IMR-90 (cell line): Measurements from ENCODE around the gene NEAT1.

ENCODE experiments used
- CTCF ChIP-seq: conservative IDR thresholded peaks from 2 replicates; pipeline ENCODE4 v1.5.1; 2012; ENCODE audit warnings: mild to moderate bottlenecking, low read depth, low read length, improper control_type of control experiment
- MXI1 ChIP-seq: IDR thresholded peaks from 2 replicates; pipeline ENCODE4 v1.6.1; 2012; ENCODE audit warnings: low read depth, mild to moderate bottlenecking, low read length, moderate library complexity, borderline replicate concordance
- POLR2A ChIP-seq: IDR thresholded peaks from 2 replicates; pipeline ENCODE4 v1.6.1; 2012; ENCODE audit warnings: mild to moderate bottlenecking, low read depth, low read length

- TF ChIP-seq CTCF (no peak), MXI1 (no peak), POLR2A (peak; percentile 17; the same call in 1 of the 2 replicates)
Measured at GRCh38 chr11:65428578-65429067, 6.0 kb downstream of the NEAT1 start.
